GM19193 (cell line): ENCODE data around the gene PPP4R3B.

Source experiments
- POLR2A ChIP-seq: IDR thresholded peaks from 4 replicates; pipeline ENCODE4 v1.6.1; 2011; ENCODE audit not compliant: insufficient read depth, insufficient read length; ENCODE audit errors: extremely low read depth

PPP4R3B gene

GRCh38 chr2:55617175-55618024, at the start of gene PPP4R3B:
Gene PPP4R3B, minus strand, starts transcription at chr2:55617622. Its CDS starts 337 bp downstream, at chr2:55617285.
- peak; percentile 80 for TF ChIP-seq POLR2A

- no peak for TF ChIP-seq POLR2A
Measured at GRCh38 chr2:55653255-55653654, 35.8 kb upstream of the PPP4R3B start.

- TF ChIP-seq POLR2A = no peak
Measured at GRCh38 chr2:55649211-55649610, 31.8 kb upstream of the PPP4R3B start.

- no peak for TF ChIP-seq POLR2A
Measured at GRCh38 chr2:55636831-55637230, 19.4 kb upstream of the PPP4R3B start.

- TF ChIP-seq POLR2A = no peak
Measured at GRCh38 chr2:55628931-55629330, 11.5 kb upstream of the PPP4R3B start.

- TF ChIP-seq POLR2A = no peak
Measured at GRCh38 chr2:55627915-55628314, 10.5 kb upstream of the PPP4R3B start.

- no peak for TF ChIP-seq POLR2A
Measured at GRCh38 chr2:55621802-55622201, 4.4 kb upstream of the PPP4R3B start.

GRCh38 chr2:55620123-55620779, 2.8 kb upstream of the PPP4R3B start:
- TF ChIP-seq POLR2A = no peak

GRCh38 chr2:55618275-55619055, 1.0 kb upstream of the PPP4R3B start:
- TF ChIP-seq POLR2A = peak; percentile 49

- TF ChIP-seq POLR2A = no peak
Measured at GRCh38 chr2:55618025-55618274, 528 bp upstream of the PPP4R3B start.

- TF ChIP-seq POLR2A = no peak
Measured at GRCh38 chr2:55616551-55617174, 759 bp downstream of the PPP4R3B start.

GRCh38 chr2:55611997-55612396, 5.4 kb downstream of the PPP4R3B start:
- no peak for TF ChIP-seq POLR2A

GRCh38 chr2:55610954-55611743, 6.3 kb downstream of the PPP4R3B start:
- TF ChIP-seq POLR2A = no peak

GRCh38 chr2:55609938-55610578, 7.4 kb downstream of the PPP4R3B start:
- no peak for TF ChIP-seq POLR2A

- TF ChIP-seq POLR2A = no peak
Measured at GRCh38 chr2:55609193-55609794, 8.1 kb downstream of the PPP4R3B start.
